Heart right ventricle (tissue), 16 donors: ENCODE measurements around the gene MAN2A2. TPM values are rescaled to one million over a fixed set of nuclear protein-coding genes. Genes with fewer than 3 reads are reported as not detected.

ENCODE experiments used
- ATAC-seq, 8 donors: fragments of 200-7000 bp; cut with Tn5 transposase; one replicate each; pipeline ENCODE4 v1.9.1; 2020; ENCODE audit warnings: mild to moderate bottlenecking in 8 of 8, moderate library complexity in 8 of 8, moderate number of reproducible peaks in 1 of 8
- DNase-seq, 2 donors: peaks; one replicate each; pipeline ENCODE4 v3.0.0-alpha.2; 2020
- H3K27ac ChIP-seq, 10 donors: fragments of 200-600 bp; sonication (generic) in 2 of 10; one replicate each; pipeline versions ENCODE4 v1.5.0 to v1.8.0; 2020 to 2022; ENCODE audit warnings: mild to moderate bottlenecking in 3 of 10
- H3K27me3 ChIP-seq, 7 donors: fragments of 200-600 bp; one replicate each; pipeline ENCODE4 v1.8.0; 2021 to 2022; ENCODE audit warnings: mild to moderate bottlenecking in 2 of 7
- H3K36me3 ChIP-seq, 9 donors: fragments of 200-600 bp; sonication (generic) in 1 of 9; one replicate each; pipeline versions ENCODE4 v1.5.0 to v1.8.0; 2020 to 2022; ENCODE audit warnings: mild to moderate bottlenecking in 2 of 9
- H3K4me1 ChIP-seq, 9 donors: fragments of 200-600 bp; sonication (generic) in 1 of 9; one replicate each; pipeline versions ENCODE4 v1.5.0 to v1.8.0; 2020 to 2022; ENCODE audit warnings: mild to moderate bottlenecking in 4 of 9
- H3K4me3 ChIP-seq, 10 donors: fragments of 200-600 bp; sonication (generic) in 2 of 10; one replicate each; pipeline versions ENCODE4 v1.5.0 to v1.8.0; 2020 to 2022; ENCODE audit warnings: mild to moderate bottlenecking in 7 of 10, moderate library complexity in 2 of 10
- H3K9me3 ChIP-seq, 11 donors: fragments of 200-600 bp in 10 of 11; sonication (generic) in 2 of 11; one replicate each; pipeline versions ENCODE4 v1.5.0 to v1.8.0; 2013 to 2022; ENCODE audit warnings: mild to moderate bottlenecking in 2 of 11, control low read depth in 1 of 11, moderate library complexity in 1 of 11
- CTCF ChIP-seq, 9 donors: fragments of 200-600 bp; sonication (generic) in 2 of 9; IDR thresholded peaks; one replicate each; pipeline versions ENCODE4 v1.5.0 to v1.8.0; 2021 to 2022; ENCODE audit warnings: antibody characterized with exemption in 9 of 9, mild to moderate bottlenecking in 5 of 9, moderate library complexity in 1 of 9
- WGBS, 2 donors: extraction: QIAGEN DNeasy Blood & Tissue Kit; methylation state at CpG; one replicate each; pipeline ENCODE4 v1.1.7; 2013; ENCODE audit warnings: inconsistent platforms in 1 of 2; 5-methylcytosine and 5-hydroxymethylcytosine counted together
- intact Hi-C, 10 donors: fragments of 100-400 bp; cut with DNase I; formaldehyde crosslinking; loops; one replicate each; pipeline versions ENCODE4 v1.11.1 to v1.14.2; 2022
- polyA plus RNA-seq, 2 donors: library from polyadenylated mRNA; stranded (reverse); fragments of 200-250 nt; gene quantifications; one replicate each; pipeline ENCODE4 v1.2.3, GENCODE V29; 2013
- total RNA-seq, 10 donors: library from RNA; stranded (reverse); fragmentation: NEBNext Ultra II Directional in 3 of 10; extraction: Animal tissue kit (Norgen Biotek cat#: 25700) in 3 of 10; gene quantifications; one replicate each; pipeline versions ENCODE4 v1.2.1 to v1.2.4, GENCODE V29; 2021 to 2023
- donor health status: Arrhythmogenic right ventricular cardiomyopathy.
- donor health status: ischemic (EF 13 %, LVEDD 7.1; RV severe dilation, severe dysfunction).
- donor health status: healthy with polysubstance abuse.
- donor health status: DM: no; HTN: yes; CAD: no.
- donor health status: DM: no; HTN: no; CAD: no.
- donor health status: ischemic (EF 25% LVEDD 6.9; RV normal size, moderate dysfunction).
- donor health status: ischemic (EF 25% LVEDD 5.7; RV mildly dilated, moderate dysfunction).
- donor health status: healthy.
- donor health status: DM: yes; HTN: yes; CAD: no.
- donor health status: Ischemic cardiomyopathy.
- donor health status: ischemic (EF 35%, LVEDD 5.7; RV mildly dilated, moderate dysfunction).
- donor health status: nonischemic (EF 11% LVEDD 7.7; RV severe dilation, severe dysfunction).
- donor health status: DM: yes; HTN: yes; CAD: no.
- donor health status: PGD.
- donor health status: ischemic (EF 29% LVEDD 5.4; RV normal size, mild dysfunction).
- donor health status: nonischemic (EF 23%, LVEDD 6.1; RV moderate dilation, normal function).

Gene MAN2A2
- total and polyA plus RNA-seq, 12 donors: 24.8 to 157 (median 95.6) TPM

DNA sequence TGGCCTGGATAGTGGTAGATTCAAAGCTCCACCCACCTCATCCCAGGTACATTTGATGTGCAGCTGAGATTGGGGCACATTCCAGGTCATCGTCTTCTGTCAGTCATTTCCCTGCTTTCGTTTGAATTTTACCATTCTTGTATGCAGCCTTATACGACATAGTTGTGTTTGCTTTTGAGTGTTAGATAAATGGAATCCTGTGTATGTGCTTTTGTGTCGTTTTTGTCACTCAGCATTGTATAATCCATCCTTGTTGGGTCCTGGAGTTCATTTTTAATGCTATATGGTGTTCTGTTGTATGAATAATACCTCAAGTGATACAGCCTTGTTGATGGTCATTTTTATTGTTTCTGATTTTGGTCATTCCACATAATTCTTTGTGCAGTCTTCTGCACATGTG lies 58.9 kb downstream of the MAN2A2 start:
- H3K36me3 ChIP-seq: peaks cover 0 to 72% (median 6%) of the 10 kb centered on the region in 9 donors
- H3K4me3 ChIP-seq: no peak overlapping the region
- WGBS, 2 donors: 86 to 93% methylated on average over 4 of the region's 4 CpGs
- no peaks in the 10 kb centered on the region for H3K9me3 ChIP-seq
- intact Hi-C loops: loop anchor here in 2 of 10 donors (10.0 kb wide), 2 partner anchors 63 to 73 kb away; partner anchors contain the start of gene VPS33B (in 1 of the 2)
- ATAC-seq (no peak), DNase-seq (no peak)
- peaks cover 0 to 38% (median 21%) of the 10 kb centered on the region in 9 donors for H3K4me1 ChIP-seq
- no peak for TF ChIP-seq CTCF (IDR thresholded peaks at IDR 0.05)
- no peaks in the 10 kb centered on the region for H3K27me3 ChIP-seq
- H3K27ac ChIP-seq: no peak overlapping the region

DNA sequence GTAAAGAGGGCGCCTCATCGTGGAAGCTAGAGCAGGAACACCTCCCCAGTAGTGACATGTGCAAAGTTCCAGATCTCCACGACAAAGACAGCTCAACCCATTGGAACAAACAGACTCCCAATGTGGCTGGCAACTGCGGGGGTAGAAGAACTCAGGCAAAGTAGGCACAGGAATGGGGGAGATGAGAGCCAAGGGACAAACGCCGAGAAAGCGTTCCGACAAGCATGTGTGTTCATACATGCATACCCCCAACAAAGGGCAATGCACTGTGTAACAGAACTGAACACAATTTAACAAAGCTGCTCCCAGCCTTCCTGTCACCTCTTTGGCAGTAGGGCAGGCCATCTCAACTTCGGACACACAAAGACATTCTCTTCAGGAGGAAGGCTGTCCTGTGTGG lies 63.2 kb downstream of the MAN2A2 start:
- no peaks in the 10 kb centered on the region for H3K9me3 ChIP-seq
- peaks cover 0 to 97% (median 6%) of the 10 kb centered on the region in 9 donors for H3K36me3 ChIP-seq
- H3K4me3 ChIP-seq: no peak overlapping the region
- peaks cover 0 to 2% (median 0%) of the 10 kb centered on the region in 9 donors for H3K4me1 ChIP-seq
- WGBS, 2 donors: 85 to 91% methylated on average over 9 of the region's 9 CpGs
- intact Hi-C loops: loop anchor here in 2 of 10 donors (10.0 kb wide), 2 partner anchors 59 to 69 kb away; partner anchors contain the start of gene VPS33B (in 1 of the 2)
- TF ChIP-seq CTCF (IDR thresholded peaks at IDR 0.05): no peak
- H3K27ac ChIP-seq: no peak overlapping the region
- DNase-seq: no peak
- no peaks in the 10 kb centered on the region for H3K27me3 ChIP-seq
- ATAC-seq: no peak

DNA sequence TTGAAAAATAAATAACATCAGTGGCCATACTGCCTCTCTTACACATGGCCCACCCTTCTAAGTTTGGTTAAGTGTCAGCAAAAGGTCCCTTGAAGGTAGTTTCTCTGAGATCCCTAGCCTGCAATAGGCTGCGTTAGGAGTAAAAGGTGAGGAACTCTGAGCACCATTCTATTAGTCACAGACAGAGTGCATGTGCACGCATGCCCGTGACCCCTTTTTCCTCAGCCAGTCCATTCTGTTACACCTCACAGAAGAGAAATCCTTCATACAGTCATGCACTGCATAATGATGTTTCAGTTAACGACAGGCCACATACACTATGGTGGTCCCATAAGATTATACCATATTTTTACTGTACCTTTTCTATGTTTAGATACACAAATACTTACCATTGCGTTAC lies 64.1 kb downstream of the MAN2A2 start:
- Histone ChIP-seq H3K27ac (no peak overlapping the region), H3K9me3 (no peaks in the 10 kb centered on the region), H3K27me3 (no peaks in the 10 kb centered on the region), H3K4me3 (no peak overlapping the region), H3K36me3 (peaks cover 0 to 89% (median 0%) of the 10 kb centered on the region in 9 donors), H3K4me1 (no peaks in the 10 kb centered on the region)
- ATAC-seq: no peak
- WGBS, 2 donors: 81 to 93% methylated on average over 5 of the region's 5 CpGs
- no peak for DNase-seq
- intact Hi-C loops: loop anchor here in 2 of 10 donors (10.0 kb wide), 2 partner anchors 58 to 68 kb away; partner anchors contain the start of gene VPS33B (in 1 of the 2)
- TF ChIP-seq CTCF (IDR thresholded peaks at IDR 0.05): no peak

DNA sequence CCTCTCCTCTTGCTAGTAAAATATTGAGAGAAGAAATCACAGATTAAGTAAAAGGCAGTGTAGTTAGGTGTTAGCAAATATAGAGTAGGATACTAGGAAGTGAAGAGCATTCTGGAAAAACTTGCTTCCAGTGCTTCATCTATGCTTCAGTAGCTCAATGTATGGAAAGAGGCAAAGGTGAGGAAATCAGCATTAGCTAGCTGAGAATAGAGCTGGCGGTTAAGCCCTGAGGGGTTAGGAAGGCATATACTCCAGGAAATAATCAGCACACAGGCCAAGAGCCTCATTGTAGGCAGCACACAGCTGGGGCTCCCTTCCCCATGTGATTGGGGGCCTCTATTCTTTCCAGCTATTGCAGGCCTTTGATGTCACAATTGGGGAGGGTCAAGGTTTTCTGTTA lies 65.3 kb downstream of the MAN2A2 start:
- no peak for DNase-seq
- intact Hi-C loops: loop anchor here in 2 of 10 donors (10.0 kb wide), 2 partner anchors 56 to 66 kb away; partner anchors contain the start of gene VPS33B (in 1 of the 2)
- peaks cover 0 to 89% (median 0%) of the 10 kb centered on the region in 9 donors for H3K36me3 ChIP-seq
- WGBS, 2 donors: 100% methylated on average over 1 of the region's 1 CpG
- H3K9me3 ChIP-seq: no peaks in the 10 kb centered on the region
- no peak for TF ChIP-seq CTCF (IDR thresholded peaks at IDR 0.05)
- H3K4me1 ChIP-seq: no peaks in the 10 kb centered on the region
- ATAC-seq: no peak
- H3K27ac ChIP-seq: no peak overlapping the region
- H3K27me3 ChIP-seq: no peaks in the 10 kb centered on the region
- no peak overlapping the region for H3K4me3 ChIP-seq
